GM18498 (cell line): ENCODE results near the gene ST7L.
A peak's percentile ranks its signal among the peaks of the same experiment; 100 is the strongest.

ENCODE experiments used
- ATAC-seq: cut with Tn5 transposase; IDR thresholded peaks from one replicate; pipeline ENCODE4 v1.9.1; 2021; ENCODE audit warnings: mild to moderate bottlenecking, moderate library complexity; ENCODE audit not compliant: unreplicated experiment

ST7L gene

DNA sequence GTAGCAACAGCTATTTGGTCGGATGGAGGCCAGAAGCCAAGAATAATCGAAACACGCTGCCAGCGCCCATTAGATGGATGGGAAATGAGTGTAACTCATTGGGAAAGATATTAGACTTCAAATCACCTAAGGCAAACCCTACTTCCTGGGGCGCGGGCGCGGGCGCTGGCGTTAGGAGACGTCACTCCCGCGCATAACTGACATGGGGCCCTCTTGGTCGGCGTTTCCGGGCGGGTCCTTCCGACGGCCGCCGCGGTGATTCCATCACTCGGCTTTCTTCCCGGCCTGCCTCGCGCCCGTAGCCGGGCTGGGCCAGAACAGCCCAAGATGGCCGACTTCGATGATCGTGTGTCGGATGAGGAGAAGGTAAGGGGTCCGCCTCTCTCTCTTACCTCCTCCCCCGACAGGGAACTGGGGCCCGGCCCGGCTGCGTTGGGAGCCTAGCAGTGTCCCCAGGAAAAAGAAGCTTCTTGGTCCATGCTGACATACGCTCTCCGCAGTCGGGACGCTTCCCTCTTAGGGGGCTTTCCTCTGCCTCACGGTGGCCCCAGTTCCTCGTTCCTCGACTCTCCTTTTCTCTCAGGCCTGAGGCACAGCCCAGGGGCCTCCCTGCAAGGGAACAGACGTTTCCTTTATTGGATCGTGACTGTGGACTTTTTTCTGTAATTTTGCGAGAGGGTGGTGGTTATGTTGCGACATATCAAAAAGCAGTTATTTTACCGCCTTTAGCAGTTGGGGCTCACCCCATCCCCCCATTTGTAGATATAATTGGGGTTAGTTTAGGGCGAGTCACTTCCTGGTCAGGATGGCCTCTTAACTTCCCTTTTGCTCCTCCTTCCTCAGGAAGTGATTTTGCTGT is 806 bp upstream of the ST7L start, which contains the start of gene CAPZA1:
TSS of gene CAPZA1 (plus strand) at position 315 of the 859 bp plus-strand sequence. CDS start at position 328, 13 bp downstream.
- ATAC-seq = peak; percentile 83

DNA sequence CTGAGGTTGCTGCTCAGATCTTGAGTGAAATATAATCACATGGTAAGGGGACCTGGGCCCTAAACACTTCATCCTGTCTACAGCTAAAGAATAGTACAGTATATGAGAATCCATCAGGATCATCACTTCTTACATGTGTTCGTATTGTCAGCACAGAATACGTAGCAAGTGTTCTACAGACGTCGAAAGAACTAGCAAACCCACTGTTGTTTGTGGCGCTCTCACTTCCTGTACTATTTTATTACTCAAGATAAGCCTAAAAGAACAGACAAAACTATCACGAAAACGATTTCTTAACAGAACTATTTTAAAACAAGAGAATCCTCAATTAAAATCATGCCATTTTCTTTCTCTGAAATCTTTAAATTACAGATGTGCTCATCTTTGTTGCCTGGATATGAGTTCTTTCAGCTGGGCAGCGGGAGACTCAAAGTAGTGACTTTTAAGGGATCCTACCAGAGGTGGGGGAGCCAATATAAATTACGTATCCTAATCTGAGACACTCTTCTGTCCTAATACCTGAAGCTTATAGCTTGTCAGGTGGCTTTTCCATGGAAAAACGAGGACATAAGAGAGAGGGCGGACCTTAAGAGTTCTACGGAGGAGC is 724 bp downstream of the ST7L start:
- ATAC-seq = peak; percentile 28

DNA sequence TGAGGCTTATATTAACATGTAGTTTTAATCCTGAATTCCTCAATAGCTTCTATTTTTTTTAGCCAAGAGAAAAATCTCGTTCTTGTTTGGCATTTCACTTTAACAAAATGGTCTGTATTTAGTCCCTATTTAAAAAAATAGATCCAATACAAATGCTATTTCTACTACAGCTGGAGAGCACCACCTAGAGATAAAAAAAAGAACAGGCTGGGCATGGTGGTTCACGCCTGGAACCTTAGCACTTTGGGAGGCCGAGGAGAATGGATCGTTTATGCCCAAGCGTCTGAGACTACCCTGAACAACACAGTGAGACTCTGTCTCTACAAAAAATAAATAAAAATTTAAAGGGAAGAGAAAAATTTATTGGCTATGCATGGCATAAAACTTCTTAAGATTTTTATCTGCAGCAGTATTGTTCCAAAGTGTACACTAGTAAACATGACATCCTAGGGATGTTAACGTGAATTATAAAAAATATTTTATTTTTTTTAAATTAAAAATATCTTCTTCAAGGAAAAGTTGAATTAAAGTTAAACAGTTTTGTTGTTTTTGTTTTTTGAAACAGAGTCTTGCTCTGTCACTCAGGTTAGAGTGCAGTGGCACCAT is 4.4 kb downstream of the ST7L start:
- no peak for ATAC-seq

DNA sequence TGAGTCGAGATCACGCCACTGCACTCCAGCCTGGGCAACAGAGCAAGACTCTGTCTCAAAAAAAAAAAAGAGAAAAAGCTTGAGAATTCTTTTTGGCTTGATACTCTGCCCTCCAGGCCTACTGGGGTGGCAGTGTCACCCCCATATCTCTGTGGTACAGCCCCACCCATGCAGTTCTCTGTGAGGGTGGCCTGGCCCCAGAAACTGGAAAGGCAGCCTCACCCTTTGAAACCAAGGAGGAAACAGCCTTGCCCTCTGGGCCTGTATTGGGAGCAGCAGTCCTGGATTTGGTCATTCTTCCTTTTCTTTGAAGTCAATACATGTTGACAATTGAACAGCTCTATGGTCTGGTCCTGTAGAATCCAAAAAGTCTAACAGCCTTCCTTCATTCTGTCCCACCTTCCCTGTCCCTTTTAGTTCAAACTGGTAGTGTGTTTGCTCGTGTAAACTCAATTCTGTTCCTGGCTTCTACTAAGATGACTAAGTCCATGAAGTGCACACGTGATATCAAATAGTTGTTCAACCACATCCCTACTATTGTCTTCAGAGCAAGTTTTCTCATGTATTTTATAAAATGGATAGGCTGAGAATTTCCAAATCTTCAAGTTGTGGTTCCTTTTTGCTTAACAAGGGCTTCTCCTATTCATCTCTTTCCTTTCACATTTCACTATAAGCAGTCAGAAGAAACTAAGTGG is 13.2 kb downstream of the ST7L start:
- ATAC-seq = no peak

DNA sequence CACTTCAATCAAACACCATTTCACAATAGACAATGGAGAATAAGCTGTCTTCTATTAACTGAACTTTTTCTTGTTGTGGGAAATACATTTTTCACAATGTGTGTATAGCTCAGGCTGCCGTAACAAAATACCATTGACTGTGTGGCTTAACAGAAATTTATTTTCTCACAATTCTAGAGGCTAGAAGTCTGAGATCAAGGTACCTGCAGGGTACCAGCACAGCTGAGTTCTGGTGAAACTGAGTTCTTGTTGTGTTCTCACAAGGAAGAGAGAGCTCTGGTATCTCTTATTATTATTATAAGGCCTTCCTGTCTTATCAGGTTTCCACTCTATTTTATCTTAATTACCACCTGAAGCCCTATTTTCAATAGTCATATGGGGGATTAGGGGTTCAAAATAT is 15.4 kb downstream of the ST7L start:
- ATAC-seq = no peak

DNA sequence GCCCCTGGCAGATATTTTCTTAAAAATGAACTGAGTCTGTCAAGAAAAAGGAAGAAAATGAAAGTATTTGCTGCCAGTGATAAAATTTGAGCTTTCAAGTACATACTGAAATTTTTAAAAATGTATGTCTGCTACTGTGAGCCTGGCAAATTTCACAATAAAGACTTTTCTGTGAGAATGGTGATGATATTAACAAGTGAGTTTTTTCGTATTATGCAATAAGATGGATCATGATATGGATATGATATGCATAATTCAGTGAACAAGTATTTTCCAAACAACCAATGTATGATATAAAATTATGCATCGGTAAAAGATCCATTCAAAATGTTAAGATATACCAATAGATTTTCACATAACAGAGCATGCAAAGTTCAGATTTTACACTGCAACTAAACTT is 15.9 kb downstream of the ST7L start:
- no peak for ATAC-seq

DNA sequence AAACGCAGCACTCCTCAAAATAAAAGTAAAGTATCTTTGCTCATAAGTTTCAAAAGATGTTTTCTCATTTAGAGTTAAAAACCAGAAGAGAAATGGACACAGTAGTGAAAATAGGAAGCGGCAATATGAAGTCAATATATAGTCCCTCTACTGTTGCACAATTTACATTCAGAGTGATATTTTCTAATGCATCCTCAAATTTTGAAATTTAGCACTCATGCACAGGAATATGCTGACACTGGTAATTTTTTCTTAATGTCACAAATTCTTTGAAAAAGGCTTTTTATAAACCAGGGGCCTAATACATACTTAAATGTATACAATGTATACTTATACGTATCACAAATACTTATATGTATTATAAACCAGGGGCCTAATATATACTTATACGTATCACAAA is 19.5 kb downstream of the ST7L start:
- no peak for ATAC-seq

DNA sequence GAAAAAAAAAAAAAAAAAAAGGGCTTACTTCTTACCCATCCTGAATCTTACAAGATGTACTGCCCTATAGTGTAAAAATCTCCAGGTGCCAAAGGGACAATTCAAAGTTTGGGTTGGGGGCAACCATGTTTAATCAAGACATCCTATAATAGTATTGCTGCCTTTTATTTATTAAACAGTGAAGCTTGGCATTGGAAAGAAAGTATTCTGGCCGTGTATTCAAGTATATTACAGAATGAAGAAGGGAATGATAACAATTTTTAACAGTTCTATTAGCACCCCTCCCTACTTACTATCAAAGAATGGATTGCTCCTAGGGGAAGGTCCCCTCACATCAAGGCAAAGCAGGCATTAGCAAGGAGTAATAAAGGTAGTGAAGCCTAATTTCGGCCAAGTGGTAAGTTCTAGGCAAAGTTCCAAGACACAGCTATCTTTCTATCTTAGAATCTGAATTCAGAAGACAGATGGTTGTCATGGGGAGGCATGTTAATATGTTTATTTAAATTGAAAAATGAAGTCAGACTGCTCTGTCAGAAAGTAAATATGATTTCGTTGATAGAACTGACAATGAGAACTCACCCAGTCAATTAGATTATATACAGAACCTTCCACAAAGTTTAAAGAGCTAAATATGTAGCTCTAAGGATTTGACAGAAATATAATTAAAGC is 24.6 kb downstream of the ST7L start:
- no peak for ATAC-seq

DNA sequence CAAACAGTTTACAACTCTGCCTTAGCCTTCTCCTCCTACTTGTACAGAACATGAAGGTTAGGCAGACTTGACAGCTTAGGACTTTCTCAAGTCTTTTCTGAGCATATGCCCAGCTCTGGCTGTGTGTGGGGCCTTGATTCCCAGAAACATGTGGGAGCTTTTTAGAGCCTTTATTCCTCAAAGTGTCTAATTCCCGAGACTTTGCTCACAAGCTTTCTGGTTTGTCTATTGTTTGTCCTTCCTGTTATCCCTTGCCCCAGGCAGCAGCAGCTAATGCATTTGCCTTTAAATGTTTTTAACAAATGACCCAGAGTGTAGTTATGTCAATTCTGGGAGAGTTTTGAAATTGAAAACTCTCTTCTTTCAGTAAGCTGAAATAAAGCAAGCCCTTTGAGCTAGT is 29.2 kb downstream of the ST7L start:
- no peak for ATAC-seq

DNA sequence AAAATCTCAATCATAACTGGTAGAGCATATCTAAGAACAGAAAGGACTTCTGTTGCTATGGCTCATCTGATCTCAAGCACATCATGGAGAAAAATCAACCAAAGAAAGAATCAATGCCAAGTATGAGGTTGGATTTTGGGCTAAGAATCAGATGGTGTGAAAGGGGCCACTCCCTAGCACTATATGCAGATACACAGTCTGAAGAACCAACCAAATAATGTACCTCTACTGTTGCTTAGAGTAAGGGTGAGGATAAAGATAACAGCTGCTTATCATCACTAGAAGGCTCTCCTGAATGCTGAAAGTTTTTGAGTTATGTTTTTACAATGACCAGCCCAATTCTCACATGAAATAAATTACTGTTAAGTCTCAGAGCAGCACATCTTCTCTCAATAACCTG is 35.6 kb downstream of the ST7L start:
- no peak for ATAC-seq

DNA sequence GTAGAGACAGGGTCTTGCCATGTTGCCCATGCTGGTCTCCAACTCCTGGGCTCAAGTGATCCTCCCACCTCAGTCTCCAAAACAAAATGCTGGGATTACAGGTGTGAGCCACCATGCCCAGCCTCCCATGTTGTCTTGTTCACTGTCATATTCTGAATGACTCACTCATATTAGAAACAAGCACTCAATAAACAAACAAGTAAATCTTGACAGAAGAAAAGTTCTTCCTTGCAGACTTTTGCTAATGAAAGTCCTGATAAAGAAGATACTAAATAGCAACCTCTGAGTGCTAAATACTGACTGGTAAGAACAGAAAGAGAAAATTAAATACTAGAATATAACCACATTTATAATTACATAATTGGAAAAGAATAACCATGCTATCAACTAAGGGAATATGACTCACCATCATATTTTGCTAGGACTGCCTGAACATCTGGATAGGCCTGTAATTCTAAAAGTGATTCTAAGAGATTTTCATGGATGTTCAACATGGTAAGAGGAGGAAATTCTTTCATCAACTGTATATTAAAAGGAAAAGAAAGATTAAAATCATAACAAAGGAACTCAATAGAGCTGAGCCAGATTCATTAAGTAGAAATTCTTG is 37.3 kb downstream of the ST7L start:
- ATAC-seq = no peak

DNA sequence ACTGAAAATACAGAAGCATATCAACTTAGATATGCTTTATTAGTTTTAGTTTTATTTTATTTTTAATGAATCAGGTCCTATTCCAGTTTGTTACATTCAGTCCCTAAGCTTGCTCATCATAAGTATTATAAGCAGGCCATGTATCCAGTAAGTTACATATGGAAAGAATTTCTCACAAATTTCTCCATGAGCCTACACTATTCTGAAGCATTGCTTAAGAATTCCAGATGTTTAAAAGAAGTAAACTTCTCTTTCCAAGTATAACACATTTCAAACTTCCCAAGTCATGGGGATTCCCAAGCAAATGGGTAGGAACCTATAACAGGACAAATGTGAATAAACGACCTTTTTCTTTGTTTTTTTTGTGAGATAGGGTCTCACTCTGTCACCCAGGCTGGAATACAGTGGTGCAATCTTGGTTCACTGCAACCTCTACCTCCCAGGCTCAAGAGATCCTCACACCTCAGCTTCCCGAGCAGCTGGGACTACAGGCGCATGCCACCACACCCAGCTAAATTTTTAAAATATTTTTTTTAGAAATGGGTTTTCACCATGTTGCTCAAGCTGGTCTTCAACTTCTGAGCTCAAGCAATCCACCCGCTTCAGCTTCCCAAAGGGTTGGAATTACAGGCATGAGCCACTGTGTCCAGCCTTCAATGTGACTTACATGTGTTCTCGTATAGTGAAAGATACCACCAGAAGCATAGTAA is 39.0 kb downstream of the ST7L start:
- no peak for ATAC-seq

DNA sequence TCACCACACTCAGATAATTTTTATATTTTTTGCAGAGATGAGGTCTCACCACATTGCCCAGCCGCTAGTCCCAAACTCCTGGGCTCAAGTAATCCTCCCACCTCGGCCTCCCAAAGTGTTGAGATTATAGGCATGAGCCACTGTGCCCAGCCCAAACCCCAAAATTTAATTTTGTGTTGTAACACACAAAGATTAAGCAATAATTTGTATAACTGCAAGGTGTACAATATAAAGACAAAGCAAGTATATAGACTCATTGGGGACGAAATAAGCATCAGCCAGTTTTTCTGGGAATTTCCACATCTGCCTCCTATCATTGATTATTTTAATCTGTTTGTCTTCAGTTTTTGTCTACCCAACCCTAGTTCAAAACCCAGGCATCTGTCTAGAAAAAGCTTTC is 42.7 kb downstream of the ST7L start:
- ATAC-seq = no peak

DNA sequence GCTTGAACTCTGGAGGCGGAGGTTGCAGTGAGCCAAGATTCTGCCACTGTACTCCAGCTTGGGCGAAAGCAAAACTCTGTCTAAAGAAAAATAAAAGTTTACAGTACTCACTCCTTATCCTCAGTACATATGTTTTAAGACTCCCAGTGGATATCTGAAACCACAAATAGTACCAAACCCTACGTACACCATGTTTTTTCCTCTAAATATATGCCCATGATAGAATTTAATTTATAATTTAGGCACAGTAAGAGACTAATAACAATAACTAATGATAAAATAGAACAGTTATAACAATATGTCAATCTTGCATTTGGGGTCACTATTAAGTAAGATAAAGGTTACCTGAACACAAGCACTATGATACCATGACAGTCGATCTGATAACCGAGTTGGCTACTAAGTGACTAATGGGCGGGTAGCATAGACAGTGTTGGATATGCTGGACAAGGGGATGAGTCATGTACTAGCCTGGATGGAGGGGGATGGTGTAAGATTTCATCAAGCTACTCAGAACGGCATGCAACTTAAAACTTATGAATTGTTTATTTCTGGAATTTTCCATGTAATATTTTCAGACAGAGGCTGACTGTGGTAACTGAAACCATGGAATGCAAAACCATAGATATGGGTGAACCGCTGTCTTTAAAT is 43.7 kb downstream of the ST7L start:
- ATAC-seq = no peak

DNA sequence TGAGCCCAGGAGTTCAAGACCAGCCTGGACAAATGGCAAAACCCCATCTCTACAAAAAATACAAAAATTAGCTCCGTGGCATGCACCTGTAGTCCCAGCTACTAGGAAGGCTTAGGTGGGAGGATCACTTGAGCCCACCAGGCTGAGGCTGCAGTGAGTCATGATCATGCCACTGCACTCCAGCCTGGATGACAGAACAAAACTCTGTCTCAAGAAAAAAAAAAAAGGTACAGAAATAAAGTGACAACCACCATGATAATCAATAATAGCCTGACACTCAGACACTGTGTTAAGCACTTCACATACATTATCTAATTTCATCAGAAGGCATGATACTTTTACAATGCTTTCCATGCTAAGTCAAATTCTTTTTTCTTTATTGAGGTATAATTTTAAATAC is 53.1 kb downstream of the ST7L start:
- ATAC-seq = no peak

DNA sequence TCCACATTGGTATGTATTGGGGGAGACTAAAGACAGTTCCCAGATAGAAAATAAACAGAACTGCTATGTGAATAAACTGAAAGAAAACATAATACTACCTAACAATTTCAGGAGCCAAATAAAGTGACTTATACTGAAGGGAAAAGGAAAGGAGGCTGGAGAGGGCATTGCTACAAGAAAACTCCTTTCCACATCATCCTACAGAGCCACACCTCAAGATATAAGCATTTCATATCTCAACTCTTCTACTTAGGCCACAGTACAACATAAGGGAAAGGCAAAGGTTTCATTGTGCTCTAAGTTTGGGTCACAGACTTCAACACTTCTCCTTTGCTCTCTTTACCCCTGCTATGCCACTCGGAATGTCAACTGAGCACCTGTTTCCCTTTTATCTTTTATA is 54.9 kb downstream of the ST7L start:
- no peak for ATAC-seq

DNA sequence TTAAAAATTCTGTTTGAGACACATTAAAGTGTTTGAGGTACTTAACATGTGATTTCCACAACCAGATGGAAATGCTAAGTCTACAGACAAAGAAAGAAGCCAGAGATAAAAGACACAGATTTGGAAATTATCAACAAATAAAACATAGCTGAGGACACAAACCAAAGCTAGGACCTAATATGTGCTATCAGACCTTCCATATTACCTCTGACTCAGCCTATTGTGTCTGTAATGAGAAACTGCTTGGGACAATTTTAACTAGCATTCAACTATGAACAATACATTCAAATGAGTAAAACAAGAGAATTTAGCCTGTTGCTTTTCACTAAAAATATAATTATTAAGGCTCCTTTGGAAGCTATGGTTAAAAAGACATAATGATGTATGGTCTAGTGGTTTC is 55.6 kb downstream of the ST7L start:
- no peak for ATAC-seq

DNA sequence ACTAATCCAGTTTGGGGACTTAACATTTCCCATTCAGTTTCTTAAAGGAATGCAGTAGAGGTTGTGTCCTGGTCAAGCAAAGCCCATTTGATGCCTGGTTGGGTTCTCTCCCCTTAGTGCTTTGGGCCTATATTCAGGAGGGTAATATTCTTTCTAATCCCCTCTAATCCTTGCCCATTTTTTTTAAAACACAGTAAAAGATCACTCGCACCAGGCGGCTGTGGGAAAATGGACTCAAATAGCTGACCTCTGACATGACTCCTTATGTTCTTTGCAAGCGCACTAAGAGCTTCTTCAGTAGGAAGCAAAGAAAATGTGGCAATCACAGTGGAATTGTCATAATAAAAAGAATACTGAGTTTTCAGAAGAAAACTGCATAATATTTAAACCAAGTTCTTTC is 60.3 kb downstream of the ST7L start:
- ATAC-seq = no peak

DNA sequence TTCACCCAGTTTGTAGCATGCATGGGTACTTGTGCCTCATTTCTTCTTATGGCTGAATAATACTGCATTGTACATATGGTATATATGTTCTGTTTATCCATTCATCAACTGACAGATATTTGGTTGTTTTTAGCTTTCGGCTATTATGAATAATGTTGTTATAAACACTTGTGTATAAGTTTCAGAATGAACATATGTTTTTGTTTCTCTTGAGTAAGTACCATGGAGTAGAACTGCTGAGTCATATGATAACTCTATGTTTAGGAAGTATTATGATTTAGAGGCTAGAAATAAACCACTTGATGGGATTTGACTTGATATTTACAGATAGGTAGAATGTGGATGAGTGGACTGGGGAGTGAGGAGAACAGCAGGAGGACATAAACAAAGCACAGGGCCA is 61.6 kb downstream of the ST7L start:
- ATAC-seq = no peak
